GM19023 (cell line): ENCODE data around the gene ARL3.
"Not testable (repeated sequence)": the region's sequence is repeated elsewhere in the genome, so short reads cannot be mapped to it uniquely, and the experiment has no call there.

Experiments
- ATAC-seq: cut with Tn5 transposase; IDR thresholded peaks from one replicate; pipeline ENCODE4 v1.9.1; 2021; ENCODE audit warnings: mild to moderate bottlenecking, moderate library complexity; ENCODE audit not compliant: unreplicated experiment

Gene ARL3

DNA sequence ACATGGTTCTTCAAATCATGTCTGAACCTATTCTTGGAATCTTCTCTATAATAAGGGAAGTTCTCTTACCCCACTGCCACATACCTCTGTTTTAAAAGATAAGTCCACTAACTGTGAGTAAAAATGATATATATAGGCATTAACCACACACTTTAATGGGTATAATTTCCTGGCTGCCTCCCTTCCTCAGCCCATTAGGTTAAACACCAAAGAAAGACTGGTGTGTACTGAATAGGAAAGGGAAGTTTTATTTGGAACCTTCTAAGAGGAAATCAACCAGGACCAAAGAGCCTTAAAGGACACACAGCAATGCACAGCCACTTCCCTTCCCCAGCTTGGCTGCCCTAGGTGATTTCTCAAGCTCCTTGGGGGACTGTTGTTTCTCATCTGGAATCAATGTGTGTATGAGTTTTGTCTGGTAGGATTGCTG is 24.5 kb upstream of the ARL3 start:
- ATAC-seq: no peak

DNA sequence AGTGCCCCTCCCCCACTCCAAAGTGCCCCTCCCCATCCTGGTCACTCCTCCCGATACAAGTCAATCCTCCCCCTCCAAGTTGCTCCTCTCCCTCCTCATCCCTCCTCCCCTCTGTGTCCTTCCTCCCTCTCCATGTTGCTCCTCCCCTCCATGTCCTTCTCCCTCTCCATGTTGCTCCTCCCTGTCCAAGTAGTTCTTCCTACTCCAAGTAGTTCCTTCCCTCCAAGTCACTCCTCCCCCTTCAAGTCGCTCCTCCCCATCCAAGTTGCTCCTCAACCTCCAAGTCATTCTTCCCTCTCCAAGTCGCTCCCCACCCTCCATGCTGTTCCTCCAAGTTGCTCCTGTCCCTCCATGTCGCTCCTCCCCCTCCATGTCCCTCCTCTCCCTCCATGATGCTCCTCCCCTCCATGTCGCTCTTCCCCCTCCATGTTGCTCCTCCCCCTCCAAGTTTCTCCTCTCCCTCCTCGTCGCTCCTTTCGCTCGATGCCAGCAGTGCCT is 20.9 kb upstream of the ARL3 start:
- ATAC-seq: no peak

DNA sequence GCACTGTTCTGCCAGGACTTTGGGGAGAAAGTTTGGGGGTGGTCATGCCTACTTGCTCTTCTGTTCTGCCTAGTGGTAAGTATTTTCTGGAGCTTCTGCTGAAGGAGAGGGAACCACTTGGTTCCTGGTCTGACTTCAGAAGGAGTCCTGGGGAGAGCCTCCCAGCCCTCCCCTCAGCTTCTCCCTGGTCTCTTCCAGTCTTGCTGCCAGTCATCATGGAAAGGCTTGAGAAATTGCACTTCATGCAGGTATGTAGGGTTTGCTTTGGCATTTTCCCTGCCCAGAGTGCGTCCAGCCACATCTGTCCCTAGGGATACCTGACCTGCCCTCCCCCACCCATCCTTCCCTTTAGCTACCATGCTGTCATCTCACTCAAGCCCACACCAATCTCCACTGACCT is 18.5 kb upstream of the ARL3 start:
- ATAC-seq: no peak

DNA sequence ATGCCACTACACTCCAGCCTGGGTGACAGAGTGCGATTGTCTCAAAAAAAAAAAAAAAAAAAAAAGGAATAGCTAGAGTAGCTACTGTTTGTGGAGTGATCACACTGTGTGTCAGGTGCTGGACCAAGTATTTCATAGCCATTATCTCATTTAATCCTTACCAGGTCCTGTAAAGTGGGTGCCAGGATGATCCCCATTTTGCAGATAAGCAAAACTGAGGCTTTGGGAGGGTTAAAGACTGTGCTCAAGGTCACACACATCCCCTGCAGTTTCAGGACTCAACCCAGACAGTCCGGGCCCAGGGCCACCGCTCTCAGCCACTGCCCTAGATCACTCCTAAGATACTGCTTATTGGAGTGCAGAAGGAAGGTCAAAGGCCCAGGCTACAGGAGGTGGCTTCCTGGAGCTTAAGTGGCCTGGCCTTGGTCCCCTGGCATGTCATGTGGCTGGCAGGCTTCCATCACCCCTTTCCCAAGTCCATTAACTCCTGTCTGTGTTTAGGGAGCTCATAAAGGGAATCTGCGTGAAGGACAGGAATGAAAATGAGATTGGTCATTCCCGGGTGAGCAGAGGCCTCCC is 17.1 kb upstream of the ARL3 start:
- no peak for ATAC-seq

DNA sequence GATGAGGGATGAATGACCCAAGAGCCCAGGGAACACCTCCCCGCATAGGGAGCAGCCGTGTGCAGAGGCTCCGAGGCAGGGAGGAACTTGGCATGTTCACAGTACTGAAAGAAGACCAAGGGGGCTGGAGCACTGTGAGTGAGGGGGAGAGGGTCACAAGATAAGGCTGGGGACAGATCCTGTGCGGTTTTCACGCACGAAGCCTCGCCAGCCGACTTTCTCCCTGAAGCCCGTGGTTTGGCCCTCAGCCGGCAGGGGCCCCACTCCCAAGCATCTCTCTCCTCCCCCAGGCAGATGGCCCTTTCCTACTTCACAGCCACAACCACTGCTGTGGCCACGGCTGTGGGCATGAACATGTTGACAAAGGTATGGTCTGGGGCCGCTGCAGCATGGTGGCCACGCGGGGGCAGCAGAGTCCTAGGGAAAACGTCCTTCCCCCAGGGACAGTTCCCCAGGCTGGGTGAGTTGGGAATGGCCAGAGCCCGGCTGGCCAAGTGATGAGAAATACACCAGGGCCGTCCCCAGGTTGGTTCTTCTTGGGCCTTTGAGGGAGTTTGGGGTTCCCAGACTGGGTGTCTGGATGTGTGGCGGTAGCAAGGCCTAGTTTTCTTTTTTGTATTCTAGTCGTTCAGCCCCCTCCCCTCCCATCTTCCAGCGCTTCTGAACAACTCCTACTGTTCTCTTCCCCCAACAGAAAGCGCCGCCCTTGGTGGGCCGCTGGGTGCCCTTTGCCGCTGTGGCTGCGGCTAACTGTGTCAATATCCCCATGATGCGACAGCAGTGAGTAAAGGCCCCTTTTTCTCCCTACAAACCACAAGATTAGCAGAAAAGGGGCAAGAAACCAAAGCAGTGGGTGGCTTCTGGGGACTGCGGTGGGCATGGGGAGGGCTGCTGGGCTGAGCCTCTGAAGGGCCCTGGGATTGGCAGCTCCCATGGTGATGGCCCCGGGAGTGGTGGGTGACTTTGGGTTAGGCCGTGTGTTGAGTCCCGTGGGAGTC is 15.1 kb upstream of the ARL3 start:
- ATAC-seq: no peak

DNA sequence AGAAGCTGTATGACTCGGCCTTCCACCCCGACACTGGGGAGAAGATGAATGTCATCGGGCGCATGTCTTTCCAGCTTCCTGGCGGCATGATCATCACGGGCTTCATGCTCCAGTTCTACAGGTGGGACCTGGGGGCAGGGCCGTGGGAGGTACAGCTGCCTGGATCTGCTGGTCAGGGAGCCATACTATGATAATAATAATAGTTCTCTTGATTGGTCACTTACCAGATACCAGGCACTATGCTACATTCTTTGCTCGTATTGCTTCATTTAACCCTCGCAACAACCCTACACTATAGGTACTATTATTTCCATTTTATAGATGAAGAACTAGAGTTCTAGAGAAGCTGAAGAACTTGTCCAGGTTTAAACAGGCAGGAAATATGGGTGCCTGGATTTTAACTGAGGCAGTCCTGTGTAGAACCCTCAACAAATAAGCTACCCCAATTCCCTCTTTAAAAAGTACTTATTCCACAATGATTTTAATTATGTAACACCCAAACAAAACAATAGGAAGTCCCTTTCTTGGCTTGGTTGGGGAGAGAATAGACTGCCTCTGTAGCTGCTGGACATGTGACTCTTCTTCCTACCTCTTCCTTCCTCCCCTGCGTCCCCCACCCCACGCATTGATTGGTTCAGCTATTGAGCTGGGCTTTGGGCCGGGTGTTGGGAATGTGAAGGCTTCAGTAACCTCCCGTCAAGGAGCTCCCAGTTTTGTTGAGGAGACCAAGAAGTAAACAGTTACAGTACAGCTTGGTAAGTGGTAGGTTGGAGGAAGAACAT is 13.0 kb upstream of the ARL3 start:
- ATAC-seq: no peak

DNA sequence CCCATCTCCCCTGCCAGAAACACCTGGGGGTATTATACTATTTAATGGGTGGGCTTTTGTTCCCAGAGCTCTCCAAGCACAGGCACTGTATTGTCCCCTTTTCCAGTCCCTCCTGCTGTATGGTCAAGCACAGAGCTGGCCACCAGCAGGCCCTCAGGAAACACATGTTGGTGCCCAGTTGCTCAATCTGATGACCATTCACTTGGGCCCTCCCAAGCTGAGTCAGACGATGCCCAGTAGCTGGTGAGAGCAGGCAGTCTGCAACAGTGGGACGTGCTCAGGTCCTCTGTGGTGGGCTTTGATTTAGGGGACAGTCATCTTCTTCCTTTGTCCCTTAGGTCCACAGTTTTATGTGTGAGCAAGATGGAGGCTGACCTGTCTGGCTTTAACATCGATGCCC is 12.1 kb upstream of the ARL3 start:
- ATAC-seq: no peak

DNA sequence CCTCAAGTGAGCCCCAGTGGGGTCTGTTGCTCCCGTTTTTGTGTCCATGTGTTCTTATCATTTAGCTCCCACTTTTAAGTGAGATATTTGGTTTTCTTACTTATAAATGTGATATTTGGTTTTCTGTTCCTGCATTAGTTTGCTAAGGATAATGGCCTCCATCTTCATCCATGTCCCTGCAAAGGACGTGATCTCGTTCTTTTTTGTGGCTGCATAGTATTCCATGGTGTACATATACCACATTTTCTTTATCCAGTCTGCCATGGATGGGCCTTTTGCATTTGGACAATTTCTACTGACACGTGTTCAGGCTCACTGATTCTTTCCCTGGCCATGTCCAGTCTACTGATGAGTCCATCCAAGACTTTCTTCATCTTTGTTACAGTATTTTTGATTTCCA is 9.8 kb upstream of the ARL3 start:
- no peak for ATAC-seq

DNA sequence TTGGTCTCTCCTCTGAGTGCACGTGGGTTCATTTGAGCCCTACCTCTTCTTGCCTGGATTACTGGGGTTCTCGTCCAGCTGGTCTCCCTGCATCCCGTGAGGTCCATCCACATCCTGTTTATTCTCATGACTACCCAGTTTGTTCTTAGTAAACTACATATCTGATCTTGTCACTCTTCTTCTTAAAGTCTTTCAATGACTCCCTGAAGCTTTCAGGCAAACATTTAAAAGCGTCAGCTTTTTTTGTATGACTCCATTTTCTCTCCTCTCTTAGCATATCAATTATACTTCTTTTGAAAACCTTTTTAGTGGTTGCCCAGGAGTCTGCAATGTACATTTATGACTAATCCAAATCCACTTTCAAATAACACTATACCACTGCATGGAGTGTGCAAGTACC is 7.8 kb upstream of the ARL3 start:
- no peak for ATAC-seq

DNA sequence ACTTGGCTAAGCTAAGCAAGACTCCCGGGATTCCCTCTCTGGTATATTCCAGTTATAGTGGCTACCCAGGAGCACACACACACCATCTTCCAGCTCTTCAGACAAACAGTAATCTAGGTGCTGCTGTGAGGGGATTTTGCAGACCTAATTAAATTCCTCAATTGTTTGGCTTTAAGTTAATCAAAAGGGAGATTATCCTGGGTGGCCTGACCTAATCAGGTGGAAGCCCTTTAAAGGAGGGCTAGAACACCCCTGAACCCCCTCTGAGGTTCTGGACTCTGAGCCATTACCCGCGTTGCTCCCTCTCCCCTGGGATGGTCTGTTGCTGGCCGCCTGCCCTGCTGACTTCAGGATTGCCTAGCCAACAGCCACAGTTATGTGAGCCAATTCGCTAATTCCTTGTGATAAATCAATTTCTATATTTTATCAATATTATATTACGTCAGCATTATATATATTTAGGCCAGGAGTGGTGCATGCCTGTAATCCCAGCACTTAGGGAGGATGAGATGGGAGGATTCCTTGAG is 6.6 kb upstream of the ARL3 start:
- no peak for ATAC-seq

DNA sequence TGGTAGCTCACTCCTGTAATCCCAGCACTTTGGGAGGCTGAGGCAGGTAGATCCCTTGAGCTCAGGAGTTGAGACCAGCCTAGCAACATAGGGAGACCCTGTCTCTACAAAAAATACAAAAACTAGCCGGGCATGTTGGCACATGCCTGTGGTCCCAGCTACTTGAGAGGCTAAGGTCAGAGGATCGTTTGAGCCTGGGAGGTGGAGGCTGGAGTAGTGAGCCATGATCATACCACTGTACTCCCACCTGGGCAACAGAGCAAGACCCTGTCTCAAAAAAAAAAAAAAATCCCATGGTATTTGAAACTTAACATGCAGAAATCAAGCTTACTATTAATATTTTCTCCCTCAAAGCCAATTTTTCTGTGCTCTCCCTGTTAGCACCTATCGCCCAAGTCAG is 6.1 kb upstream of the ARL3 start:
- ATAC-seq: no peak

DNA sequence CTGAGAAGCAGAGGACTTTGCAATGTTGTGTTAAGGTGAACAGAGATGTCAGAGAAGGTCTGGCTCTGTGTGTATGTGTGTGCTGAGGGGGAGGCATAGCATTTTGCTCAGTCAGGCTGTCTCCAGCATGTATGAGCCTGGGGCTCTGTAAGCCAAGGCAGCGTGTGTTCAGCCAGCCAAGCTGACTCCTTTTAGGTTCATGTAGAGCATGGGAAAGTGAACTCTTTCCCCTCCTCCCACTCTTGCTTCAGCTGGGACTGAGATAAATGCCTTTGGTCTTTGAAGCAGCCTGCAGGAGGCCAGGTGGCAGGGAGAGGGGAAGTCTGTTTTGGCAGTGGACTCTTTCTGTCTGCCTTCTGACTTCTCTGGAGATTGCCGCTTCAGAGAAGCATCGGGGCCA is 4.0 kb upstream of the ARL3 start:
- no peak for ATAC-seq

DNA sequence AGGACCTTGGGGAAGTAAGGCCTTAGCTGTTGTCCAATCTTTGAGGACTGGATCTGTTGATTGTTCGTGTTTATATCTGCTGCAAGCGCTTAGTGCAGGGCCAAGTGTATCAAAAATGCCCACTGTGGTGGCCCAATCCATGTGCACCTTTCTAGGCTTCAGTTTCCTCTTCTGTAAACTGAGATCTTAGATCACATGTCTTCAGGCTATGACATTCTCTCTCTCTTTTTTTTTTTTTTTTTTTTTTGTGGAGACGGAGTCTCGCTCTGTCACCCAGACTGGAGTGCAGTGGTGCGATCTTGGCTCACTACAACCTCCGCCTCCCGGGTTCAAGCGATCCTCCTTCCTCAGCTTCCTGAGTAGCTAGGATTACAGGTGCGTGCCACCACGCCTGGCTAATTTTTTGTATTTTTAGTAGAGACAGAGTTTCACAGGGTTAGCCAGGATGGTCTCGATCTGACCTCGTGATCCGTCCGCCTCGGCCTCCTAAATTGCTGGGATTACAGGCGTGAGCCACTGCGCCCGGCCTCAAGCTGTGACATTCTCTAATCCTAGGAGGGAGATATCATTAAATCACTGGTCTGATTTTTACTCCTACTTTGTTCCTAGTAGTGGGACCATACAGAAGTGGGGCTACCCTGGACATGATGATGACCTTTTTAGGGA is 2.8 kb upstream of the ARL3 start:
- ATAC-seq: not testable (repeated sequence)

DNA sequence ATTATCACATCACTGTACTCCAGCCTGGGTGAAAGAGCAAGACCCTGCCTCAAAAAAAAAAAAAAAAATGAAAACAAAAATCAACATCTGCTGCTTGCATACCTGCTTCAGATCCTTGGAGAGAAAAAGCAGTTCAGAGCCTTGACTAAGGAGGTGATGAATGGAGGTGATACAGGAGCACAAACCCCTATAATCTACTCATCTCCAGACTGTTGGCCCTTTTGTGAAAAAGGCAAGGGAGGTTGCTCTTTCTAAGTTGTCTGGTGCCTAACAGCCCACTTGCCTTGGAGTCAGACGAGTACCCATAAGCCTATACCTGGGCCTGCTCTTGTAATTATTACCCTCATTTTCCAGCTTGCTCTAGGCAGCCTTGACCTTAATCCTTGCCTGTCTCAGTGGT is 1.7 kb upstream of the ARL3 start:
- no peak for ATAC-seq

DNA sequence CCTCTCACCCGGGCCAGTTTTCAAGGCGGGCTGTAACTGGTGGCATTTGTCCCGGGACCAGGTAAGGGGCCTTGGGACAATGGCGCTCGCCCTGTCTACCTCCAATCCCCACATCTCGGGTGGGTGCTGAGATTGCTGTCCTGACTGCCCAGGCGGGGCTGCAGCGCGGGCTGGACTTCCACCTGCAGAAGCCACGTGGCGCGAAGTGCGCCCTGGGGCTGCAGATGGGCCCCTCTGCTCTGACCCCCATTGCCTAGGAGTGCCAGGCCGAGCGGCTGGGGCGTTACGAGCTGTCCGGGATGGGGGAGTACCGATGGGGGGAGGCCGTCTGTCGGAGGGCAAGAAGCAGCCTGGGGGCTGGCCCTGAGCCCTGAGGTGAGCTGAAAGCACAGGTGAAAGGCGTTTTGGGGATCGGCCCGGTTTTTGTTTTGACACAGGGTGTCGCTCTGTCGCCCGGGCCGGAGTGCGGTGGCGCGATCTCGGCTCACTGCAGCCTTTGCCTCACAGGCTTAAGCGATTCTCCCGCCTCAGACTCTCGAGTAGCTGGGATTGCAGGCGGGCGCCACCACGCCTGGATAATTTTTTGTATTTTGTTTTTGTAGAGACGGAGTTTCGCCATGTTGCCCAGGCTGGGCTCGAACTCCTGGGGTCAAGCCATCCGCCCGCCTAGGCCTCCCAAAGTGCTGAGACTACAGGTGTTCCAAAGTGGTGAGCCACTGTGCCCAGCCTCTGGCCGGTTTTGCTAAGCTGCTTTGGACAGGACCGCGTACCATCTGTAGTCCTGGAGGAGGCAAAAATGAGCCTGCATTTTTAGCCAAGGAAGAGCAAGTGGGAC is 641 bp upstream of the ARL3 start, which contains the start of gene SFXN2:
TSS of gene SFXN2 (plus strand) at position 16 of the 835 bp plus-strand sequence. CDS start 12,001 bp downstream, outside the sequence.
- peak; percentile 23 for ATAC-seq

DNA sequence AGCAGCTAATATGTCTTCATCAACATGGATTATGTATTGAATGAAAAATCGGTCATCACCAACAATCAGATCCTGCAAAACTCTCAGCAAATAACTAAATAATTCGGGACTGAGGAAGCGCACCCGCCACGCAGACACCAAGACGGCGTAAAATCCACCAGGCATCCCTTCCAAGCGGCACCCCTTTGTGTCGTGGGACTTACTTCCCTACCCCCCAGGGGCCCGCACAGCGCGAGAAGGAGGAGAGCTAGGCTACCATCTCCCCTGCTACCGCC is 721 bp downstream of the ARL3 start:
- ATAC-seq: peak; percentile 40

DNA sequence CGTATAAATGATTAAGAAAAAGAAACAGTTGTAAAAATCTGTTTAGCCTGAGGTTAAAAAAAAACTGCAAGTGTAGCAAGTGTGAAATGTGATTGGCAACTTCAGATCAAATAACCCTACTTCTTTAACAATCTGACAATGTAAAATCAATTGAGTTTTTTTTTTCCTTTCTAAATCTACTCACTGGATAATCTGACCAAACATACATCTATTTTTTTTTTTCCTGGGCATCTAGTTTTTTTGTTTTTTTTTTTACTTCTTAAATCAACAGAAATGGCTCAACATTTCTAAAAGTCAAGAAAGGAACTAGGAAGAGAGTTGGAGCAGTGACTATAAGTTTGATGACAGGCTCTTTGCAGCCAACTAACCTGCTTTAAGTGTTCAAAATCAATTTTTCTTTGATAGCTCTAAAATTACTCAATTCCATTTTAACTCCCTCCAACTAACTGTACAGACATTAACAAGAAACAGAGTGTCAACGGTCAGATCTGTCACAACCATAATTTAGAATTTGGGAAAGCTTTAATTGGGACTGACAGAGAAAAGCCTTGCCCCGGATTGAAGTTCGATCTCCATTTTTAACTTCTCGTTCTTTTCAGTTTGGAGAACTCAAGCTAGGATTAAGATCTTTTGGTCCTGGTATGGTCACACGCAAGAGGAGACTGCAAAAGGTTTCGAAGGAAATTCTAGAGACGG is 1.2 kb downstream of the ARL3 start:
- ATAC-seq: no peak

DNA sequence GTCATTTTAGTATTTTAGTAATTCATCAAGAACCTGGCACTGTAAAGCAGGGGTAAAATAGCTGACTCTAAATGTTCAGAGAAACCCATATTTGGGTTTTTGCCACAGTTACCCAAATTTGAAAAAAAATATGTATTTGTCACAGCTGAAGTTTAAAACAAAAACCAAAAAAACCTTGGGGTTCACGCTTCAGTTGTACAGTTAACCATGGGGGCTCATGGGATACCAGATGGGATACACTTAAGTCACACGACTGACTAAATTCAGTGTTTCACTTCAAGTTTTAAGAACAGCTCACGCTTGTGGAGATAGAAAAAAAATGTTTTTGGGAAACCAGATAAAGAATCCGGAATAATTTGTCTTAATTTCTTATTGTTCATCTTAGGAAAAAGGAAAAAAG is 2.1 kb downstream of the ARL3 start:
- no peak for ATAC-seq

DNA sequence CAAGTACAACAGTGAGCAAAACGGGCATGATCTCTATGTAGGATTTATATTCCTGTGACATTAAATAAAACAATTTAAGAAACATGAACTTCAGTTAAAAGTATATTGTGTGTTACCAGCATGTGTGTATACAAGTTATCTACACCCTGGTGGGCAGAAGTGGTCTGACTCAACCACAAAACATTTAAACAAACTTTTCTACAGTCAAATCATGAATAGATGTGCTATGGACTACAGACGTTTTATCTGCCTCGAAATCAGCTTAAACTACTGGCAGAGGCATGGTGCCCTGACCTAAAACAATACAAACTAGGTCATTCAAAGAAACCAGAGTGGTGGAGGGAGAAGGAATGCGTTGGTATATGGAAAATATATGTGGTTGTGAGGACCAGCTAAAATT is 3.6 kb downstream of the ARL3 start:
- no peak for ATAC-seq
